ENCODE results near the gene CDY1B. TPM values are rescaled to one million over a fixed set of nuclear protein-coding genes. Genes with fewer than 3 reads are reported as not detected.
"Not testable (repeated sequence)": the region's sequence is repeated elsewhere in the genome, so short reads cannot be mapped to it uniquely, and the experiment has no call there.

Gene CDY1B
- not detected in 2 replicates for total RNA-seq (2014; rRNA removed; shearing (Covaris generic))

- not testable (repeated sequence) for H3K9me3 ChIP-seq (replicated peaks); H3K4me1 ChIP-seq; H3K27ac ChIP-seq; H3K36me3 ChIP-seq; DNase-seq; H3K4me3 ChIP-seq; H3K27me3 ChIP-seq
Measured at GRCh38 chrY:24047919-24048318, at the start of gene CDY1B. Gene CDY1B, minus strand, starts transcription at chrY:24048019. Its CDS starts 331 bp downstream, at chrY:24047688.

- not testable (repeated sequence) for H3K9me3 ChIP-seq (replicated peaks); H3K27ac ChIP-seq; H3K36me3 ChIP-seq; DNase-seq; H3K4me1 ChIP-seq; H3K4me3 ChIP-seq; H3K27me3 ChIP-seq
Measured at GRCh38 chrY:24049525-24049924, 1.7 kb upstream of the CDY1B start.

GRCh38 chrY:24043209-24043608, 4.6 kb downstream of the CDY1B start:
- not testable (repeated sequence) for H3K27me3 ChIP-seq; H3K27ac ChIP-seq; H3K36me3 ChIP-seq; DNase-seq; H3K4me3 ChIP-seq; H3K4me1 ChIP-seq; H3K9me3 ChIP-seq (replicated peaks)

- H3K4me1 ChIP-seq = not testable (repeated sequence)
Measured at GRCh38 chrY:24039008-24039718, 8.7 kb downstream of the CDY1B start.

GRCh38 chrY:24026212-24027103, 21.4 kb downstream of the CDY1B start:
- H3K27me3 ChIP-seq; H3K4me3 ChIP-seq; H3K36me3 ChIP-seq; H3K4me1 ChIP-seq; H3K27ac ChIP-seq; H3K9me3 ChIP-seq (replicated peaks); DNase-seq: not testable (repeated sequence)

More at GRCh38 chrY:24039008-24039718, 8.7 kb downstream of the CDY1B start:
- H3K27ac ChIP-seq; DNase-seq; H3K36me3 ChIP-seq; H3K4me3 ChIP-seq; H3K27me3 ChIP-seq; H3K9me3 ChIP-seq (replicated peaks): not testable (repeated sequence)

All from SJCRH30 (cell line).